Right lobe of liver (tissue), 4 donors: ENCODE data around the gene MTHFD2L.

Experiments used
- POLR2A ChIP-seq: fragments of 450-650 bp; IDR thresholded peaks from one replicate; pipeline ENCODE4 v1.6.1; 2017; ENCODE audit warnings: antibody characterized with exemption, mild to moderate bottlenecking
- TF ChIP-seq, protein P1 (sequence below), 4 donors: fragments of 200-600 bp in 3 of 4; fragments of 450-650 bp in 1 of 4; IDR thresholded peaks; one replicate each; pipeline versions ENCODE4 v1.5.1 to v1.8.0; 2016 to 2022; ENCODE audit warnings: antibody characterized with exemption in 4 of 4, mild to moderate bottlenecking in 2 of 4
- donor health status: DM: no; HTN: no; CAD: no.
- donor health status: DM: no; HTN: no; CAD: no.
- donor health status: DM: no; HTN: yes; CAD: no.

- TF ChIP-seq, protein P1, sequence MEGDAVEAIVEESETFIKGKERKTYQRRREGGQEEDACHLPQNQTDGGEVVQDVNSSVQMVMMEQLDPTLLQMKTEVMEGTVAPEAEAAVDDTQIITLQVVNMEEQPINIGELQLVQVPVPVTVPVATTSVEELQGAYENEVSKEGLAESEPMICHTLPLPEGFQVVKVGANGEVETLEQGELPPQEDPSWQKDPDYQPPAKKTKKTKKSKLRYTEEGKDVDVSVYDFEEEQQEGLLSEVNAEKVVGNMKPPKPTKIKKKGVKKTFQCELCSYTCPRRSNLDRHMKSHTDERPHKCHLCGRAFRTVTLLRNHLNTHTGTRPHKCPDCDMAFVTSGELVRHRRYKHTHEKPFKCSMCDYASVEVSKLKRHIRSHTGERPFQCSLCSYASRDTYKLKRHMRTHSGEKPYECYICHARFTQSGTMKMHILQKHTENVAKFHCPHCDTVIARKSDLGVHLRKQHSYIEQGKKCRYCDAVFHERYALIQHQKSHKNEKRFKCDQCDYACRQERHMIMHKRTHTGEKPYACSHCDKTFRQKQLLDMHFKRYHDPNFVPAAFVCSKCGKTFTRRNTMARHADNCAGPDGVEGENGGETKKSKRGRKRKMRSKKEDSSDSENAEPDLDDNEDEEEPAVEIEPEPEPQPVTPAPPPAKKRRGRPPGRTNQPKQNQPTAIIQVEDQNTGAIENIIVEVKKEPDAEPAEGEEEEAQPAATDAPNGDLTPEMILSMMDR (IDR thresholded peaks at IDR 0.05), result no peak
- no peak for TF ChIP-seq POLR2A
Observed at GRCh38 chr4:74112399-74113105, 45.4 kb upstream of the MTHFD2L start.
